RCC 7860 (cell line): Measurements from ENCODE around the gene CKMT1B.
"Not testable (repeated sequence)": the region's sequence is repeated elsewhere in the genome, so short reads cannot be mapped to it uniquely, and the experiment has no call there.

Experiments used
- DNase-seq: peaks from one replicate; pipeline ENCODE4 v3.0.0-alpha.2; 2015; ENCODE audit warnings: low spot score
- FAIRE-seq: peaks from 2 replicates; lab custom pipeline; 2012; peaks lifted over from hg19 to GRCh38; lab: Jason Lieb, UNC

Gene CKMT1B

DNA sequence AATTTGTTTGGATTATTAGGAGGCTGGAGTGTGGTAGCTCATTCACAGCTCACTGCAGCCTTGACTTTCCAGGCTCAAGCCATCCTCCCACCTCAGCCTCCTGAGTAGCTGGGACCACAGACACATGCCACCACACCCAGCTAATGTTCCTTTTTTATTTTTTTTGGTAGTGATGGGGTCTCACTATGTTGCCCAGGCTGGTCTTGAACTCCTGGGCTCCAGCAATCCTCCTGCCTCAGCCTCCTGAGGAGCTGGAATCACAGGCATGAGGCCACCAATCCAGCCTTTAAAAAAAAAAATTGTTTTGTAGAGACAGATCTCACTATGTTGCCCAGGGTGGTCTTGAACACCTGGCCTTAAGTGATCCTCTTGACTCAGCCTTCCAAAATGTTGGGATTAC, 33.1 kb downstream of the CKMT1B start:
- not testable (repeated sequence) for DNase-seq, FAIRE-seq

DNA sequence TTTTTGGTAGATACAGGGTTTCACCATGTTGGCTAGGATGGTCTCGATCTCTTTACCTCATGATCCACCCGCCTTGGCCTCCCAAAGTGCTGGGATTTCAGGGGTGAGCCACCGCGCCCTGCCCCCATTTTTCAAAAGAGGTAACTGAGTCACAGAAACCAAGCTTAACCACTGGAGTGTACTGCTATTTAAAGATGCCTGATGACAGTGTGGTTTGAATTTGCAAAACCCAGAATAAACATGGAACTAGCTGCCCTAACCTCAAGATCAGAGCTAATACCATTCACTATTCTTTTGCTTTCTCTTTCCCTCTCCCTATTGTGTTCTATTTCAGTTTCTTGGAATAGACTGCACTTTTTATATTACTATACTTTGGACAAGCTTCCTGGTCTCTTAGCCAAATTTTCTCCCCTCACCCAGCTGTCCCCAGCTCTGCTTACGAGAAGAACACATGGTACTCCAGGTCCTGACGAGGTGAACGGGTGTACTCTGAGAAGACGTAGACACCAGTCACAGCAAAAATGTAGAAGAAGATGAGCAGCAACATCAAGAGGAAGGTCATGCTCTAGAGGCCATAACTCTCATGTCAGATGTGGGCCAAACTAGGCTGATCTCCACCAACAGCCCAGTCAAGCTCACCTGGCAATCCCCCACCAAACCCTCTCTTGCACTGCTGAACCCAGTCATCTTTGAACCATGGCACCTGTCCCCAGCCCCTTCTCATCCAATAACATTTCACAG, 44.8 kb downstream of the CKMT1B start:
- not testable (repeated sequence) for DNase-seq, FAIRE-seq
